Endothelial cell of umbilical vein (primary cell): ENCODE measurements around the gene FGF12. TPM values are rescaled to one million over a fixed set of nuclear protein-coding genes. Genes with fewer than 3 reads are reported as not detected.

Source experiments
- BruUV-seq: library from RNA; stranded (reverse); fragments of 400-500 nt; replicated peaks from 2 replicates; lab custom pipeline; 2021; lab: Mats Ljungman, UMichigan
- CTCF ChIA-PET: fragments of 300-600, 350-600 bp; sonication (Branson Sonifier 250); formaldehyde crosslinking; loops from one replicate; lab custom pipeline; 2021; ENCODE audit warnings: antibody characterized with exemption, inconsistent platforms; lab: Charles Lee
- POLR2A ChIA-PET: fragments of 300-600, 350-600 bp; sonication (Branson Sonifier 250); formaldehyde crosslinking; loops from one replicate; lab custom pipeline; 2021; ENCODE audit warnings: antibody characterized with exemption, inconsistent platforms; lab: Charles Lee
- DNase-seq: peaks from one replicate; pipeline ENCODE4 v3.0.0-alpha.2; 2011; ENCODE audit warnings: low read depth, low spot score
- FAIRE-seq: peaks from 2 replicates; lab custom pipeline; 2011; peaks lifted over from hg19 to GRCh38; lab: Jason Lieb, UNC
- H2AFZ ChIP-seq: 2 replicates; pipeline ENCODE4 v1.6.0; 2012; ENCODE audit warnings: low read depth, low read length, control low read depth, inconsistent platforms
- H3K27ac ChIP-seq: 2 replicates; pipeline ENCODE4 v1.5.1; 2011; ENCODE audit warnings: low read depth, mild to moderate bottlenecking, control low read depth, low read length, moderate library complexity; ENCODE audit not compliant: insufficient read depth
- H3K27me3 ChIP-seq, 2 experiments: 2 replicates each; pipeline versions ENCODE4 v1.6.0 to v1.6.1; 2011; ENCODE audit warnings: low read length in 2 of 2, mixed read lengths in 1 of 2; ENCODE audit not compliant: control insufficient read depth in 2 of 2, insufficient read depth in 2 of 2
- H3K36me3 ChIP-seq, 2 experiments: 2 replicates in 1 of 2; 3 replicates in 1 of 2; pipeline ENCODE4 v1.5.1; 2011; ENCODE audit warnings: low read length in 2 of 2, mild to moderate bottlenecking in 1 of 2, moderate library complexity in 1 of 2; ENCODE audit not compliant: control insufficient read depth in 2 of 2, insufficient read depth in 2 of 2; ENCODE audit errors: extremely low read depth in 1 of 2
- H3K4me1 ChIP-seq: 3 replicates; pipeline ENCODE4 v1.5.1; 2011; ENCODE audit warnings: mild to moderate bottlenecking, low read length; ENCODE audit not compliant: control insufficient read depth, insufficient read depth; ENCODE audit errors: extremely low read depth
- H3K4me2 ChIP-seq: 2 replicates; pipeline ENCODE4 v1.6.1; 2011; ENCODE audit warnings: low read length, control low read depth, mixed read lengths; ENCODE audit not compliant: insufficient read depth
- H3K4me3 ChIP-seq, 3 experiments: fragments of 200-600 bp in 1 of 3; sonication (generic), shearing (Covaris generic) in 1 of 3; replicated peaks in 1 of 3; 2 replicates each; pipeline ENCODE4 v1.5.1; 2011 to 2016; ENCODE audit warnings: control low read depth in 3 of 3, low read length in 3 of 3, mild to moderate bottlenecking in 2 of 3, inconsistent platforms in 1 of 3, low read depth in 1 of 3, moderate library complexity in 1 of 3; ENCODE audit not compliant: insufficient read depth in 1 of 3
- H3K79me2 ChIP-seq: 2 replicates; pipeline ENCODE4 v1.6.0; 2012; ENCODE audit warnings: low read length, inconsistent platforms; ENCODE audit not compliant: control insufficient read depth, insufficient read depth
- H3K9ac ChIP-seq: replicated peaks from 2 replicates; pipeline ENCODE3; 2011; ENCODE audit warnings: low read length, control low read depth; ENCODE audit not compliant: insufficient read depth; ENCODE audit errors: extremely low read depth
- H3K9me1 ChIP-seq: replicated peaks from 3 replicates; pipeline ENCODE4 v1.6.0; 2011; ENCODE audit warnings: mild to moderate bottlenecking, low read length; ENCODE audit not compliant: control insufficient read depth, insufficient read depth; ENCODE audit errors: extremely low read depth
- H3K9me3 ChIP-seq: replicated peaks from 2 replicates; pipeline ENCODE4 v1.5.1; 2012; ENCODE audit warnings: low read length, inconsistent platforms; ENCODE audit not compliant: control insufficient read depth, insufficient read depth
- H4K20me1 ChIP-seq: replicated peaks from 2 replicates; pipeline ENCODE3; 2011; ENCODE audit warnings: mild to moderate bottlenecking, low read length; ENCODE audit not compliant: control insufficient read depth, insufficient read depth; ENCODE audit errors: extremely low read depth
- JUN ChIP-seq: IDR thresholded peaks from 2 replicates; pipeline ENCODE4 v1.6.1; 2011; ENCODE audit warnings: borderline replicate concordance, low read depth; ENCODE audit not compliant: insufficient read length, insufficient read depth
- MAX ChIP-seq: IDR thresholded peaks from 2 replicates; pipeline ENCODE4 v1.6.1; 2011; ENCODE audit not compliant: insufficient read depth, insufficient read length
- POLR2AphosphoS5 ChIP-seq: IDR thresholded peaks from 2 replicates; pipeline ENCODE4 v1.6.1; 2012; ENCODE audit warnings: low read depth, mild to moderate bottlenecking, control low read depth, low read length, moderate library complexity; ENCODE audit not compliant: insufficient read depth
- dilution Hi-C: fragments of 300-500 bp; cut with MboI; formaldehyde crosslinking; loops from one replicate; pipeline ENCODE4 v1.15.0; 2019; ENCODE audit warnings: low sequenced_read_pairs; ENCODE audit not compliant: extremely low pct_ligation_motif_present
- intact Hi-C: fragments of 100-400 bp; cut with micrococcal nuclease; formaldehyde crosslinking; loops from one replicate; pipeline ENCODE4 v1.10.0; 2022
- polyA plus RNA-seq, 4 experiments: library from polyadenylated mRNA; depleted of rRNA in 3 of 4; stranded (reverse) in 3 of 4; unstranded in 1 of 4; fragments of >200 nt; gene quantifications; 2 replicates each; pipeline versions ENCODE4 v1.2.1 to v1.2.3, GENCODE V29; 2011 to 2012; ENCODE audit warnings: missing spikeins in 1 of 4
- total RNA-seq: library from RNA; stranded (reverse); gene quantifications from 2 replicates; pipeline ENCODE4 v1.2.3, GENCODE V29; 2021

The FGF12 gene
- total and polyA plus RNA-seq, 2 donors (not counting 3 experiments of a cell fraction or from before 2014, with no cell fraction given) = 0.72 to 2.5 TPM

- dilution Hi-C loops = no loop called here
- Histone ChIP-seq H3K9me1 (no peaks in the 10 kb centered on the region), H4K20me1 (no peaks in the 10 kb centered on the region), H2AFZ (no peak overlapping the region), H3K36me3 (no peaks in the 10 kb centered on the region), H3K4me2 (no peak overlapping the region), H3K27me3 (no peaks in the 10 kb centered on the region), H3K4me3 (no peak overlapping the region), H3K9ac (no peak overlapping the region), H3K27ac (no peak overlapping the region), H3K4me1 (no peaks in the 10 kb centered on the region), H3K79me2 (no peaks in the 10 kb centered on the region), H3K9me3 (no peaks in the 10 kb centered on the region)
- intact Hi-C loops = loop anchor here (5.0 kb wide), 1 partner anchor 811 kb away; no protein-coding TSS in a partner anchor
- no peak for FAIRE-seq
- BruUV-seq = no TSS peak
- no peak for TF ChIP-seq MAX
- no peak for TF ChIP-seq POLR2AphosphoS5
- CTCF ChIA-PET = no interaction called here
- POLR2A ChIA-PET = no interaction called here
- no peak for DNase-seq
Observed at GRCh38 chr3:192675958-192676649, 51.2 kb downstream of the FGF12 start.

GRCh38 chr3:192655628-192656027 lies 71.7 kb downstream of the FGF12 start:
- H3K9me1 ChIP-seq = no peaks in the 10 kb centered on the region
- no TSS peak for BruUV-seq
- CTCF ChIA-PET = no interaction called here
- H3K9ac ChIP-seq = no peak overlapping the region
- H3K27ac ChIP-seq = no peak overlapping the region
- no peak for FAIRE-seq
- intact Hi-C loops (no loop called here), dilution Hi-C loops (no loop called here)
- POLR2A ChIA-PET = no interaction called here
- H3K36me3 ChIP-seq = no peaks in the 10 kb centered on the region
- no peak for DNase-seq
- H2AFZ ChIP-seq = no peak overlapping the region
- no peaks in the 10 kb centered on the region for H3K79me2 ChIP-seq
- H4K20me1 ChIP-seq = no peaks in the 10 kb centered on the region
- no peaks in the 10 kb centered on the region for H3K27me3 ChIP-seq
- TF ChIP-seq JUN = no peak
- no peak overlapping the region for H3K4me3 ChIP-seq
- no peak overlapping the region for H3K4me2 ChIP-seq
- H3K9me3 ChIP-seq = no peaks in the 10 kb centered on the region
- H3K4me1 ChIP-seq = no peaks in the 10 kb centered on the region
